Calu3 (cell line): ENCODE measurements around the gene NXN. TPM values are rescaled to one million over a fixed set of nuclear protein-coding genes. Genes with fewer than 3 reads are reported as not detected.
"Not testable (repeated sequence)": the region's sequence is repeated elsewhere in the genome, so short reads cannot be mapped to it uniquely, and the experiment has no call there.

ENCODE experiments used
- BruUV-seq: library from RNA; stranded (reverse); fragments of 400-500 nt; replicated peaks from 2 replicates; lab custom pipeline; 2021; lab: Mats Ljungman, UMichigan
- CTCF ChIA-PET: fragments of 300-600 bp; sonication (Branson Sonifier 250); formaldehyde crosslinking; loops from one replicate; lab custom pipeline; 2022; ENCODE audit warnings: antibody characterized with exemption; lab: Charles Lee
- DNase-seq: peaks from one replicate; pipeline ENCODE4 v3.0.0; 2022
- H3K27ac Mint-ChIP-seq: one replicate; pipeline ENCODE4 v1.8.0; 2022; ENCODE audit warnings: mixed read lengths; ENCODE audit not compliant: unreplicated experiment
- H3K27me3 Mint-ChIP-seq: one replicate; pipeline ENCODE4 v1.8.0; 2022; ENCODE audit warnings: mixed read lengths; ENCODE audit not compliant: unreplicated experiment
- H3K36me3 Mint-ChIP-seq: one replicate; pipeline ENCODE4 v1.8.0; 2022; ENCODE audit warnings: mild to moderate bottlenecking, moderate library complexity, mixed read lengths; ENCODE audit not compliant: insufficient read depth, unreplicated experiment
- H3K4me1 Mint-ChIP-seq: one replicate; pipeline ENCODE4 v1.8.0; 2022; ENCODE audit warnings: mild to moderate bottlenecking, low read depth, mixed read lengths; ENCODE audit not compliant: unreplicated experiment
- H3K4me3 Mint-ChIP-seq: one replicate; pipeline ENCODE4 v1.8.0; 2022; ENCODE audit warnings: mild to moderate bottlenecking, low read depth, moderate library complexity, mixed read lengths; ENCODE audit not compliant: unreplicated experiment
- H3K9me3 Mint-ChIP-seq: one replicate; pipeline ENCODE4 v1.8.0; 2022; ENCODE audit warnings: low read depth, mixed read lengths; ENCODE audit not compliant: unreplicated experiment
- CTCF ChIP-seq: fragments of 200-600 bp; IDR thresholded peaks from one replicate; pipeline ENCODE4 v1.8.0; 2022; ENCODE audit warnings: antibody characterized with exemption; ENCODE audit not compliant: unreplicated experiment
- intact Hi-C: fragments of 100-400 bp; cut with micrococcal nuclease; formaldehyde crosslinking; loops from one replicate; pipeline ENCODE4 v1.10.0; 2022; ENCODE audit not compliant: unreplicated experiment
- total RNA-seq: library from RNA; stranded (reverse); gene quantifications from 2 replicates; pipeline ENCODE4 v1.2.3, GENCODE V29; 2022

NXN gene
- total RNA-seq, 1 experiment from 2014 or later = 1.8 TPM

GRCh38 chr17:924711-925475, 54.7 kb downstream of the NXN start:
- DNase-seq = no peak
- Mint-ChIP-seq H3K4me3 (no peak overlapping the region), H3K27me3 (peaks cover 62% of the 10 kb centered on the region), H3K9me3 (no peaks in the 10 kb centered on the region), H3K27ac (no peak overlapping the region), H3K36me3 (no peaks in the 10 kb centered on the region), H3K4me1 (no peaks in the 10 kb centered on the region)
- no peak for TF ChIP-seq CTCF
- intact Hi-C loops = no loop called here
- BruUV-seq = no TSS peak
- CTCF ChIA-PET = no interaction called here

- intact Hi-C loops, H3K36me3 Mint-ChIP-seq, H3K4me1 Mint-ChIP-seq: not testable (repeated sequence)
Observed at GRCh38 chr17:924306-924705, 55.3 kb downstream of the NXN start.

GRCh38 chr17:923633-924032, 55.9 kb downstream of the NXN start:
- BruUV-seq = no TSS peak
- intact Hi-C loops = no loop called here
- TF ChIP-seq CTCF = no peak
- Mint-ChIP-seq H3K4me3 (no peak overlapping the region), H3K4me1 (no peaks in the 10 kb centered on the region), H3K9me3 (no peaks in the 10 kb centered on the region), H3K27me3 (peaks cover 60% of the 10 kb centered on the region), H3K27ac (no peak overlapping the region), H3K36me3 (no peaks in the 10 kb centered on the region)
- DNase-seq = no peak
- CTCF ChIA-PET = no interaction called here

More at GRCh38 chr17:924306-924705, 55.3 kb downstream of the NXN start:
- CTCF ChIA-PET, DNase-seq, H3K27ac Mint-ChIP-seq, BruUV-seq, H3K4me3 Mint-ChIP-seq, H3K9me3 Mint-ChIP-seq: not testable (repeated sequence)
- peaks cover 60% of the 10 kb centered on the region for H3K27me3 Mint-ChIP-seq

- BruUV-seq = no TSS peak
- TF ChIP-seq CTCF = no peak
- H3K4me3 Mint-ChIP-seq = no peak overlapping the region
- DNase-seq = no peak
- H3K27ac Mint-ChIP-seq = no peak overlapping the region
- no peaks in the 10 kb centered on the region for H3K9me3 Mint-ChIP-seq
- H3K27me3 Mint-ChIP-seq = peaks cover 46% of the 10 kb centered on the region
- intact Hi-C loops = no loop called here
- H3K4me1 Mint-ChIP-seq = no peaks in the 10 kb centered on the region
- CTCF ChIA-PET = no interaction called here
- H3K36me3 Mint-ChIP-seq = no peaks in the 10 kb centered on the region
Observed at GRCh38 chr17:921161-921560, 58.4 kb downstream of the NXN start.

- no peak for TF ChIP-seq CTCF
- Mint-ChIP-seq H3K27ac (no peak overlapping the region), H3K36me3 (no peaks in the 10 kb centered on the region), H3K4me1 (no peaks in the 10 kb centered on the region), H3K4me3 (no peak overlapping the region), H3K27me3 (peaks cover 36% of the 10 kb centered on the region), H3K9me3 (no peaks in the 10 kb centered on the region)
- no peak for DNase-seq
- CTCF ChIA-PET = no interaction called here
- BruUV-seq = no TSS peak
- intact Hi-C loops = no loop called here
Observed at GRCh38 chr17:920190-920589, 59.4 kb downstream of the NXN start.
